GOT3 (cell line): ENCODE results near the gene USP16.
"Not testable (repeated sequence)": the region's sequence is repeated elsewhere in the genome, so short reads cannot be mapped to it uniquely, and the experiment has no call there.

Experiments used
- DNase-seq: peaks from one replicate; lab custom pipeline; 2025; ENCODE audit warnings: mixed read lengths; lab: John Stamatoyannopoulos, UW

The USP16 gene

GRCh38 chr21:29024474-29025327 lies at the start of gene USP16:
TSS of gene USP16 (plus strand) at chr21:29024668. CDS start at chr21:29027914, 3,246 bp downstream.
- peak; percentile 95 for DNase-seq

GRCh38 chr21:28975397-28975796 lies 49.1 kb upstream of the USP16 start:
- no peak for DNase-seq

GRCh38 chr21:28979092-28979491 lies 45.4 kb upstream of the USP16 start:
- no peak for DNase-seq

GRCh38 chr21:28982637-28983036 lies 41.8 kb upstream of the USP16 start:
- DNase-seq = no peak

GRCh38 chr21:28986677-28987076 lies 37.8 kb upstream of the USP16 start:
- no peak for DNase-seq

- DNase-seq = not testable (repeated sequence)
Observed at GRCh38 chr21:28988146-28988545, 36.3 kb upstream of the USP16 start.

- no peak for DNase-seq
Observed at GRCh38 chr21:28991861-28992525, 32.5 kb upstream of the USP16 start.

GRCh38 chr21:28992526-28993292 lies 31.8 kb upstream of the USP16 start, which contains the start of gene LTN1:
TSS of gene LTN1 (minus strand) at chr21:28992877. CDS start at chr21:28992805, 72 bp downstream.
- DNase-seq = peak; percentile 96

GRCh38 chr21:28993293-28993629 lies 31.2 kb upstream of the USP16 start:
- no peak for DNase-seq

GRCh38 chr21:29002442-29003144 lies 21.9 kb upstream of the USP16 start:
- DNase-seq = peak; percentile 72

- DNase-seq = no peak
Observed at GRCh38 chr21:29005696-29006095, 18.8 kb upstream of the USP16 start.

GRCh38 chr21:29007135-29007534 lies 17.3 kb upstream of the USP16 start:
- no peak for DNase-seq

- DNase-seq = no peak
Observed at GRCh38 chr21:29007810-29008209, 16.7 kb upstream of the USP16 start.

GRCh38 chr21:29008367-29008766 lies 16.1 kb upstream of the USP16 start:
- no peak for DNase-seq

GRCh38 chr21:29011236-29011635 lies 13.2 kb upstream of the USP16 start:
- not testable (repeated sequence) for DNase-seq

GRCh38 chr21:29017639-29018237 lies 6.7 kb upstream of the USP16 start:
- no peak for DNase-seq

- no peak for DNase-seq
Observed at GRCh38 chr21:29018540-29018939, 5.9 kb upstream of the USP16 start.

GRCh38 chr21:29022166-29022565 lies 2.3 kb upstream of the USP16 start:
- no peak for DNase-seq

GRCh38 chr21:29025328-29025713 lies 853 bp downstream of the USP16 start:
- DNase-seq = no peak

GRCh38 chr21:29029524-29029923 lies 5.1 kb downstream of the USP16 start:
- no peak for DNase-seq

GRCh38 chr21:29030909-29031308 lies 6.4 kb downstream of the USP16 start:
- DNase-seq = no peak

- DNase-seq = no peak
Observed at GRCh38 chr21:29033301-29033700, 8.8 kb downstream of the USP16 start.
